Measurements from ENCODE around the gene PNMA1. TPM values are rescaled to one million over a fixed set of nuclear protein-coding genes. Genes with fewer than 3 reads are reported as not detected.

PNMA1 gene, protein sequence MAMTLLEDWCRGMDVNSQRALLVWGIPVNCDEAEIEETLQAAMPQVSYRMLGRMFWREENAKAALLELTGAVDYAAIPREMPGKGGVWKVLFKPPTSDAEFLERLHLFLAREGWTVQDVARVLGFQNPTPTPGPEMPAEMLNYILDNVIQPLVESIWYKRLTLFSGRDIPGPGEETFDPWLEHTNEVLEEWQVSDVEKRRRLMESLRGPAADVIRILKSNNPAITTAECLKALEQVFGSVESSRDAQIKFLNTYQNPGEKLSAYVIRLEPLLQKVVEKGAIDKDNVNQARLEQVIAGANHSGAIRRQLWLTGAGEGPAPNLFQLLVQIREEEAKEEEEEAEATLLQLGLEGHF
- 22.9 and 23.6 TPM in 2 replicates for total RNA-seq

- peak within 1 kb of the TSS; percentile 75 for H3K4me3 ChIP-seq (ENCODE audit: low read depth, low read length)
- no peak for TF ChIP-seq CTCF (conservative IDR thresholded peaks at IDR 0.05; ENCODE audit: low read depth, low read length)
- no peak for DNase-seq (ENCODE audit: low read depth)
Measured at GRCh38 chr14:73713803-73714655, at the start of gene PNMA1. PNMA1 (minus strand) TSS chr14:73714384; CDS start chr14:73713639, 745 bp downstream.

DNA sequence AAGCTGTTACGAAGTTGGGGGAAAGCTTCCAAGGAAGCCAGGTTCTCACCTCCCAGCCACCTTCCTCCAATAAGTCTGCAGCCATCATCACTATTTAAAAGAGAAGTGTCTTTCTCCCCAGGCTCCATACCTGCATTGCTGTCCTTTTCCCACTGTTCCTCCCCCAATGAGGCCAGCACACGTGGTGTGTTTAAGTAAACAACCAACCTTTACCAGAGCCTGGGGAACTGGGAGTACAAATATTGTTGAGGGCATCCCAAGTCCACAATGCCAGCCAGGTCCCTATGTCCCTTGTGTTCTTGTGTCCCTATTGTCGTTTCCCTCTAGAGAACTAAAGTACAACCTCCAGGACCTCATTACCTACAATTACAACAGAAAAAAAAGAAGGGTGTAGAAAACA lies 49.2 kb upstream of the PNMA1 start:
- no peak overlapping the region for H3K4me3 ChIP-seq (ENCODE audit: low read depth, low read length)
- no peak for DNase-seq (ENCODE audit: low read depth)
- no peak for TF ChIP-seq CTCF (conservative IDR thresholded peaks at IDR 0.05; ENCODE audit: low read depth, low read length)

DNA sequence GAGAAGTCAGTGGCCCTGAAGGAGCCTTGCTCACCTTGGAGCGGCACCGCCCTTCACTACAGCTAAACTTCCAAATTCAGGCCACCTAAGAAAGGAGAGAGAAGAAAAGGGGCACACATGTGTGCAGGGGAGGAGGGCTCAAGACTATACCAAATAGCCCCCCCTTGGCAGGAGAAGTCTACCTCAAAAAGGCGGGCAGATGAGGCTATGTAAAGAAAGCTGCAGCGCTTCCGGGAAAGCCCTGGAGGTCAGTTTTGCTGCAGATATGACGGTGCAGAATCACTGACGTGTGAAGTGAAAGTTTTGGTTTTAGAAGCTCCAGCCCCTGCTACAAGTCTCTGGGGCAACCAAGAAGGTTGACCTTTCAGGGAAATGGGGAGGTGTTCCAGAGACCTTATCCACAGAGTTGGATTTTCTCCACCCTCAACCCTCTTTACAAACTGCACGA lies 48.2 kb upstream of the PNMA1 start:
- no peak for TF ChIP-seq CTCF (conservative IDR thresholded peaks at IDR 0.05; ENCODE audit: low read depth, low read length)
- H3K4me3 ChIP-seq (ENCODE audit: low read depth, low read length), result no peak overlapping the region
- no peak for DNase-seq (ENCODE audit: low read depth)

DNA sequence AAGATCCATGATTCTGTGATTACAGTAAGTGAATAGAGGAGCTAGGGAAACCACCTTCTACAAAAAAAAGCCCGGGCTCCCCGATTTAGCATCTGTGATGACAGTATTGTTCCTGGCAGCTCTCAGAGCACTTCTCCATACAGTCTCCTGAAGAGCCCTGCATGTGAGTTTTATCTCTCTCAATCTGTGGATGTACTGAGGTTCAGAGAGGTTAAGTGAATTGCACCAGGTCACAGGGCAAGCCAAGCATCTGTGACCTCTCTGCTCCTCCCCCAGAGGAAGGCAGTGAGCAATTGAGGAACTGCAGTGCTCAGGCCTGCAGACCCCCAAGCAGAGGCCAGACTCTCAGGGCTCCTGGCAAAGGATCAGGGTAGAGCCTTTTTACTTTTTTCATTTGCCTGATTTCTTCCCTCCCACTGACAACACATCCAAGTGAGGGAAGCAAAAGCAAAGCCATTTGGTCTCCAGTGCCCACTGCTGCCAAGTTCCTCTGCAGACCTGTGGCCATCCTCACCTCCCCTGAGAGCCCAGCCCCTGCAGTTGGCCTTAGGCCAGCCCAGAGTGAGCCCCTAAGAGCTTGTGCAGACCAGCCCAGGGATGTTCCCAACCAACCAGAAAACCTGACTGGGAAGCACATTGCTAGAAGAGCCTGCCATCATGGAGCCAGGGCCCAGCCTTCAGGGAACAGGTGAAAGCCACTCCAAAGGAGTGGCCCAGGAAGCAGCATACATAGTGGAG lies 47.6 kb upstream of the PNMA1 start:
- no peak for TF ChIP-seq CTCF (conservative IDR thresholded peaks at IDR 0.05; ENCODE audit: low read depth, low read length)
- H3K4me3 ChIP-seq (ENCODE audit: low read depth, low read length), result no peak overlapping the region
- no peak for DNase-seq (ENCODE audit: low read depth)

- DNase-seq (ENCODE audit: low read depth), result no peak
- TF ChIP-seq CTCF (conservative IDR thresholded peaks at IDR 0.05; ENCODE audit: low read depth, low read length), result no peak
- H3K4me3 ChIP-seq (ENCODE audit: low read depth, low read length), result peak overlapping the region; percentile 45
Measured at GRCh38 chr14:73760598-73761586, 46.7 kb upstream of the PNMA1 start.
